ENCODE measurements around the gene ADAMTSL1. TPM values are rescaled to one million over a fixed set of nuclear protein-coding genes. Genes with fewer than 3 reads are reported as not detected.

Gene ADAMTSL1
- polyA plus RNA-seq, 1 experiment: 17.2 TPM

GRCh38 chr9:18728642-18729041 lies 254.7 kb downstream of the ADAMTSL1 start:
- Histone ChIP-seq H3K4me3 (ENCODE audit: low read depth, low read length) (no peak overlapping the region), H3K27me3 (ENCODE audit: control insufficient read depth, insufficient read depth, low read length) (no peaks in the 10 kb centered on the region), H3K36me3 (ENCODE audit: control insufficient read depth, insufficient read depth, low read length) (no peaks in the 10 kb centered on the region)
- POLR2A ChIA-PET: no interaction called here
- CTCF ChIA-PET: no interaction called here
- TF ChIP-seq CTCF (IDR thresholded peaks at IDR 0.05; ENCODE audit: insufficient read depth, low read depth, low read length): no peak
- DNase-seq (ENCODE audit: low read depth): no peak

DNA sequence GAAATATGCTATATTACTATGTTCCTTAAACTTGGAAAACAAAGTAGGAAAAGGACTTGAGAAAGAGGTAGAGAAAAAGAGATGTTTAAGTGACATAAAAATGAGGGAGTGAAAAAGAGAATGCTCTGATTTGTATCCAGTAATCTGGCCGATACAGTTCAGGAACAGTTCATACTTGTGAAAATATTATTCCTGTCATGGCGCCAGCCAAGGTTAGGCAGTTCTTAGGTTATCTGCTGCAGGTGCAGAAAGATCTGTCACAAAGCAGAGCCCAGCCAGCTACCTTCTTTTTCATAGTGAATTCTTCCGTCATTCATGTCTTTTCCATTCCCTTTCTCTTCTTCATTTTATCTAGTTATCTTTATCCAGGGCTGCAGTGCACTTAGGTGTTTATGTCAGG lies 256.3 kb downstream of the ADAMTSL1 start:
- Histone ChIP-seq H3K4me3 (ENCODE audit: low read depth, low read length) (no peak overlapping the region), H3K36me3 (ENCODE audit: control insufficient read depth, insufficient read depth, low read length) (no peaks in the 10 kb centered on the region), H3K27me3 (ENCODE audit: control insufficient read depth, insufficient read depth, low read length) (no peaks in the 10 kb centered on the region)
- CTCF ChIA-PET: no interaction called here
- POLR2A ChIA-PET: no interaction called here
- DNase-seq (ENCODE audit: low read depth): no peak
- TF ChIP-seq CTCF (IDR thresholded peaks at IDR 0.05; ENCODE audit: insufficient read depth, low read depth, low read length): no peak

DNA sequence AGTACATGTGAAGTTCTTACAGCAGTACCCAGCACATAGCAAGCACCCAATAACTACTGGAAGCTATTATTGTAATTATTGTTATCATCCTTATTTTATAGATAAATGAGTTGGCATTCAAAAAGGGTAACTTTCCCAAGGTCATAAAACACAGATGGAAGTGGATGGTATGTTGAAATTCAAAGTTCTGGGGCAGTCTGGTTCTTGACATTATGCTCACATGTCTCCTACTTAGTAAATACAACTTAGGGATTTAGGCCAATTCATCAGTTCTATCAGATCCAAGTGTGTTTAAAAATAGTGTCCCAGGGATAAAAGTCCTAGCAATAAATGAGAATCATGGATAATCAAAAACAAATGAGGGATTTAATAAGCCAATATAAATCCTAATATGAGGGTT lies 265.2 kb downstream of the ADAMTSL1 start:
- ChIA-PET POLR2A (no interaction called here), CTCF (no interaction called here)
- no peak for TF ChIP-seq CTCF (IDR thresholded peaks at IDR 0.05; ENCODE audit: insufficient read depth, low read depth, low read length)
- Histone ChIP-seq H3K36me3 (ENCODE audit: control insufficient read depth, insufficient read depth, low read length) (no peaks in the 10 kb centered on the region), H3K27me3 (ENCODE audit: control insufficient read depth, insufficient read depth, low read length) (no peaks in the 10 kb centered on the region), H3K4me3 (ENCODE audit: low read depth, low read length) (no peak overlapping the region)
- no peak for DNase-seq (ENCODE audit: low read depth)

- no peaks in the 10 kb centered on the region for H3K27me3 ChIP-seq (ENCODE audit: control insufficient read depth, insufficient read depth, low read length)
- no peak overlapping the region for H3K4me3 ChIP-seq (ENCODE audit: low read depth, low read length)
- no peak for DNase-seq (ENCODE audit: low read depth)
- ChIA-PET POLR2A (no interaction called here), CTCF (no interaction called here)
- TF ChIP-seq CTCF (IDR thresholded peaks at IDR 0.05; ENCODE audit: insufficient read depth, low read depth, low read length): no peak
- H3K36me3 ChIP-seq (ENCODE audit: control insufficient read depth, insufficient read depth, low read length): no peaks in the 10 kb centered on the region
Measured at GRCh38 chr9:18739641-18740318, 265.8 kb downstream of the ADAMTSL1 start.

DNA sequence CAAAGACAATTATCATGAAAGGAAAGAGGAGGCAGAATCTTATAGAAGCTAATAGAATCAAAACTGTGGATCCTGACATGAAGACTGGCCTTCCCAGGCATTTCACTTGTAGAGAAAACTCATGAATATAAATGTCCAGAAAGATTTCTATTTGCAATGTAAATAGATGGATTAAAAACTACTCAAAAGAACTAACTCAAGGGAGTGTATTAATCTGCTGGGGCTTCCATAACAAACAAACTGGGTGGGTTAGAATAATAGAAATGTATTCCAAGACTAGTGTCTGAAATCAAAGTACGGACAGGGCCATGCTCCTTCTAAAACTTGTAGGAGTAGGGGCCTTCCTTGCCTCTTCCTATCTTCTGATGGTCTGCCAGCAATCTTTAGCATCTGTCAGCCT lies 267.4 kb downstream of the ADAMTSL1 start:
- no peak for TF ChIP-seq CTCF (IDR thresholded peaks at IDR 0.05; ENCODE audit: insufficient read depth, low read depth, low read length)
- DNase-seq (ENCODE audit: low read depth): no peak
- POLR2A ChIA-PET: no interaction called here
- no peaks in the 10 kb centered on the region for H3K27me3 ChIP-seq (ENCODE audit: control insufficient read depth, insufficient read depth, low read length)
- CTCF ChIA-PET: no interaction called here
- H3K4me3 ChIP-seq (ENCODE audit: low read depth, low read length): no peak overlapping the region
- H3K36me3 ChIP-seq (ENCODE audit: control insufficient read depth, insufficient read depth, low read length): no peaks in the 10 kb centered on the region
